ENCODE results near the gene ITGBL1.

DNA sequence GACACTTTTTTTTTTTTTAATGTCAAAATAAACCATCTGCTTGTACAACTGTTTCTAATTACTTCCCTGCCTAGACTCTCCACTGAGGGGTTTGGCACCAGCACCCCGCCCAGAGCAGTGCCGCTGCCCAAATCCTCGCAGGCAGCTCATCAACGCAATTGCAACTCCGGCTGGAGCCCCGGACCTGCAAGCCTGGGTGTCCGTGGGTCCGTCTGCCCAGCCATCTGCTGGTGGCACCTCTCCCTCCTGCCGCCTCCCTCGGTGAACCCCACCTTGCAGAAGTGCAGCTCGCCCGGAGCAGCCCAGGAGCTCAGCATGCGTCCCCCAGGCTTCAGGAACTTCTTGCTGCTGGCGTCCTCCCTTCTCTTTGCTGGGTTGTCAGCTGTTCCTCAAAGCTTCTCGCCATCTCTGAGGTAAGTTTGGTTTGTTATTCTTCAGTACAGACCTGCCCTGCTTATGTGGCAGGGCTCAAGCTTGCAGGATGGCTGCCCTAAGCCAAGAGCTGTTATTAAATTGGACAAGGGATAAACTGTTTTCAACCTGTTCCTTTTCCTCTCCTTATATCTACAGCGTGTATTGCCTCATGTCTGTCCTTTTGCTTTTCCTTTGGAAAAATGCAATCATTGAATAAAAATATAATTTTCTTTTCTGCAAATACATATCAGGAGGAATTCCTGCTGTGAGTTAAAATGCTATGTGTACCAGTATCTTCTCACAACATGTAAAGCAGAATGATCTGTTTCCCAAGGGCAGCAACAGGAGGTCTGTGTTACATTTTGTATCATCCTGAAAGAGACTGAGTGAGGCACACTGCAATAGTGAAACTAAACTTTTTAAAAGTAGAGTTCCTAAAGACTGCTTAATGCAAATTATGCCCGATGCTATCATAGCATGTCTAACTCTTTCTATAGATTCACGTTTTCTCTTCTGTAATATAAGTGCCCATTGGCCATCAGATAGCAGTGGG lies at the start of gene ITGBL1:
- TF ChIP-seq, protein P1, sequence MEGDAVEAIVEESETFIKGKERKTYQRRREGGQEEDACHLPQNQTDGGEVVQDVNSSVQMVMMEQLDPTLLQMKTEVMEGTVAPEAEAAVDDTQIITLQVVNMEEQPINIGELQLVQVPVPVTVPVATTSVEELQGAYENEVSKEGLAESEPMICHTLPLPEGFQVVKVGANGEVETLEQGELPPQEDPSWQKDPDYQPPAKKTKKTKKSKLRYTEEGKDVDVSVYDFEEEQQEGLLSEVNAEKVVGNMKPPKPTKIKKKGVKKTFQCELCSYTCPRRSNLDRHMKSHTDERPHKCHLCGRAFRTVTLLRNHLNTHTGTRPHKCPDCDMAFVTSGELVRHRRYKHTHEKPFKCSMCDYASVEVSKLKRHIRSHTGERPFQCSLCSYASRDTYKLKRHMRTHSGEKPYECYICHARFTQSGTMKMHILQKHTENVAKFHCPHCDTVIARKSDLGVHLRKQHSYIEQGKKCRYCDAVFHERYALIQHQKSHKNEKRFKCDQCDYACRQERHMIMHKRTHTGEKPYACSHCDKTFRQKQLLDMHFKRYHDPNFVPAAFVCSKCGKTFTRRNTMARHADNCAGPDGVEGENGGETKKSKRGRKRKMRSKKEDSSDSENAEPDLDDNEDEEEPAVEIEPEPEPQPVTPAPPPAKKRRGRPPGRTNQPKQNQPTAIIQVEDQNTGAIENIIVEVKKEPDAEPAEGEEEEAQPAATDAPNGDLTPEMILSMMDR (tag by site-specific recombination; IDR thresholded peaks at IDR 0.05) = no peak
- TF ChIP-seq ZNF473 (tag by site-specific recombination; IDR thresholded peaks at IDR 0.05) (no peak), ZNF747 (tag by site-specific recombination; IDR thresholded peaks at IDR 0.05) (no peak), ZNF510 (tag by site-specific recombination; IDR thresholded peaks at IDR 0.05; ENCODE audit: insufficient replicate concordance) (no peak), ZNF133 (tag by site-specific recombination; IDR thresholded peaks at IDR 0.05) (no peak), ZNF19 (tag by site-specific recombination; IDR thresholded peaks at IDR 0.05; ENCODE audit: low read depth) (no peak), ZBTB20 (tag by site-specific recombination; IDR thresholded peaks at IDR 0.05) (no peak), ZNF266 (tag by site-specific recombination; IDR thresholded peaks at IDR 0.05; ENCODE audit: low read depth) (no peak), ZSCAN16 (tag by site-specific recombination; IDR thresholded peaks at IDR 0.05) (no peak)
- TF ChIP-seq, protein P2, sequence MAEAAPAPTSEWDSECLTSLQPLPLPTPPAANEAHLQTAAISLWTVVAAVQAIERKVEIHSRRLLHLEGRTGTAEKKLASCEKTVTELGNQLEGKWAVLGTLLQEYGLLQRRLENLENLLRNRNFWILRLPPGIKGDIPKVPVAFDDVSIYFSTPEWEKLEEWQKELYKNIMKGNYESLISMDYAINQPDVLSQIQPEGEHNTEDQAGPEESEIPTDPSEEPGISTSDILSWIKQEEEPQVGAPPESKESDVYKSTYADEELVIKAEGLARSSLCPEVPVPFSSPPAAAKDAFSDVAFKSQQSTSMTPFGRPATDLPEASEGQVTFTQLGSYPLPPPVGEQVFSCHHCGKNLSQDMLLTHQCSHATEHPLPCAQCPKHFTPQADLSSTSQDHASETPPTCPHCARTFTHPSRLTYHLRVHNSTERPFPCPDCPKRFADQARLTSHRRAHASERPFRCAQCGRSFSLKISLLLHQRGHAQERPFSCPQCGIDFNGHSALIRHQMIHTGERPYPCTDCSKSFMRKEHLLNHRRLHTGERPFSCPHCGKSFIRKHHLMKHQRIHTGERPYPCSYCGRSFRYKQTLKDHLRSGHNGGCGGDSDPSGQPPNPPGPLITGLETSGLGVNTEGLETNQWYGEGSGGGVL (tag by site-specific recombination; IDR thresholded peaks at IDR 0.05) = no peak
- TF ChIP-seq, protein P3, sequence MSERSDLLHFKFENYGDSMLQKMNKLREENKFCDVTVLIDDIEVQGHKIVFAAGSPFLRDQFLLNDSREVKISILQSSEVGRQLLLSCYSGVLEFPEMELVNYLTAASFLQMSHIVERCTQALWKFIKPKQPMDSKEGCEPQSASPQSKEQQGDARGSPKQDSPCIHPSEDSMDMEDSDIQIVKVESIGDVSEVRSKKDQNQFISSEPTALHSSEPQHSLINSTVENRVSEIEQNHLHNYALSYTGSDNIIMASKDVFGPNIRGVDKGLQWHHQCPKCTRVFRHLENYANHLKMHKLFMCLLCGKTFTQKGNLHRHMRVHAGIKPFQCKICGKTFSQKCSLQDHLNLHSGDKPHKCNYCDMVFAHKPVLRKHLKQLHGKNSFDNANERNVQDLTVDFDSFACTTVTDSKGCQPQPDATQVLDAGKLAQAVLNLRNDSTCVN (tag by site-specific recombination; optimal IDR thresholded peaks at IDR 0.05) = no peak

Measured in HEK293 (cell line).